Vagina (tissue), 2 donors: ENCODE data around the gene ZCCHC14.
"Not testable (repeated sequence)": the region's sequence is repeated elsewhere in the genome, so short reads cannot be mapped to it uniquely, and the experiment has no call there.

ENCODE experiments used
- POLR2A ChIP-seq, 2 donors: fragments of 450-650 bp; IDR thresholded peaks; one replicate each; pipeline ENCODE4 v1.6.1; 2017; ENCODE audit warnings: antibody characterized with exemption in 2 of 2, mild to moderate bottlenecking in 2 of 2, moderate library complexity in 2 of 2
- POLR2AphosphoS5 ChIP-seq, 2 donors: sonication (generic); formaldehyde crosslinking; IDR thresholded peaks; one replicate each; pipeline ENCODE4 v1.9.0; 2017; ENCODE audit warnings: antibody characterized with exemption in 2 of 2, mild to moderate bottlenecking in 2 of 2, low read depth in 1 of 2; ENCODE audit not compliant: insufficient read depth in 1 of 2
- TF ChIP-seq, protein P1 (sequence below), 3 experiments: fragments of 450-650 bp in 2 of 3; fragments of 200-600 bp in 1 of 3; sonication (generic) in 1 of 3; IDR thresholded peaks; one replicate each; pipeline ENCODE4 v1.5.1; 2017 to 2019; ENCODE audit warnings: antibody characterized with exemption in 3 of 3, mild to moderate bottlenecking in 2 of 3, moderate library complexity in 2 of 3

DNA sequence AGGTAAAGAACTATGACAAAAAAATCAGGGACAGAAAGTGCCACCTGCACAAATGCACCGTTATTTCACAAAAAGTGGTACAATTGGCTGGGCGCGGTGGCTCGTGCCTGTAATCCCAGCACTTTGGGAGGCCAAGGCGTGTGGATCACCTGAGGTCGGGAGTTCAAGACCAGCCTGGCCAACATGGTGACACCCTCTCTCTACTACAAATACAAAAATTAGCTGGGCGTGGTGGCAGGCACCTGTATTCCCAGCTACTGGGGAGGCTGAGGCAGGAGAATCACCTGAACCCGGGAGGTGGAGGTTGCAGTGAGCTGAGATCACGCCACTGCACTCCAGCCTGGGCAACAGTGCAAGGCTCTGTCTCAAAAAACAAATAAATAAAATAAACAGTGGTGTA lies 102.9 kb downstream of the ZCCHC14 start:
- TF ChIP-seq, protein P1, sequence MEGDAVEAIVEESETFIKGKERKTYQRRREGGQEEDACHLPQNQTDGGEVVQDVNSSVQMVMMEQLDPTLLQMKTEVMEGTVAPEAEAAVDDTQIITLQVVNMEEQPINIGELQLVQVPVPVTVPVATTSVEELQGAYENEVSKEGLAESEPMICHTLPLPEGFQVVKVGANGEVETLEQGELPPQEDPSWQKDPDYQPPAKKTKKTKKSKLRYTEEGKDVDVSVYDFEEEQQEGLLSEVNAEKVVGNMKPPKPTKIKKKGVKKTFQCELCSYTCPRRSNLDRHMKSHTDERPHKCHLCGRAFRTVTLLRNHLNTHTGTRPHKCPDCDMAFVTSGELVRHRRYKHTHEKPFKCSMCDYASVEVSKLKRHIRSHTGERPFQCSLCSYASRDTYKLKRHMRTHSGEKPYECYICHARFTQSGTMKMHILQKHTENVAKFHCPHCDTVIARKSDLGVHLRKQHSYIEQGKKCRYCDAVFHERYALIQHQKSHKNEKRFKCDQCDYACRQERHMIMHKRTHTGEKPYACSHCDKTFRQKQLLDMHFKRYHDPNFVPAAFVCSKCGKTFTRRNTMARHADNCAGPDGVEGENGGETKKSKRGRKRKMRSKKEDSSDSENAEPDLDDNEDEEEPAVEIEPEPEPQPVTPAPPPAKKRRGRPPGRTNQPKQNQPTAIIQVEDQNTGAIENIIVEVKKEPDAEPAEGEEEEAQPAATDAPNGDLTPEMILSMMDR (IDR thresholded peaks at IDR 0.05): not testable (repeated sequence)
- not testable (repeated sequence) for TF ChIP-seq POLR2AphosphoS5 (IDR thresholded peaks at IDR 0.05; ENCODE audit: insufficient read depth in 1 of 2, low read depth in 1 of 2); POLR2A (IDR thresholded peaks at IDR 0.05)
